ENCODE data around the gene PLEKHA6. TPM values are rescaled to one million over a fixed set of nuclear protein-coding genes. Genes with fewer than 3 reads are reported as not detected.

The PLEKHA6 gene
- total RNA-seq, 1 experiment from 2014 or later, result 2.1 TPM

DNA sequence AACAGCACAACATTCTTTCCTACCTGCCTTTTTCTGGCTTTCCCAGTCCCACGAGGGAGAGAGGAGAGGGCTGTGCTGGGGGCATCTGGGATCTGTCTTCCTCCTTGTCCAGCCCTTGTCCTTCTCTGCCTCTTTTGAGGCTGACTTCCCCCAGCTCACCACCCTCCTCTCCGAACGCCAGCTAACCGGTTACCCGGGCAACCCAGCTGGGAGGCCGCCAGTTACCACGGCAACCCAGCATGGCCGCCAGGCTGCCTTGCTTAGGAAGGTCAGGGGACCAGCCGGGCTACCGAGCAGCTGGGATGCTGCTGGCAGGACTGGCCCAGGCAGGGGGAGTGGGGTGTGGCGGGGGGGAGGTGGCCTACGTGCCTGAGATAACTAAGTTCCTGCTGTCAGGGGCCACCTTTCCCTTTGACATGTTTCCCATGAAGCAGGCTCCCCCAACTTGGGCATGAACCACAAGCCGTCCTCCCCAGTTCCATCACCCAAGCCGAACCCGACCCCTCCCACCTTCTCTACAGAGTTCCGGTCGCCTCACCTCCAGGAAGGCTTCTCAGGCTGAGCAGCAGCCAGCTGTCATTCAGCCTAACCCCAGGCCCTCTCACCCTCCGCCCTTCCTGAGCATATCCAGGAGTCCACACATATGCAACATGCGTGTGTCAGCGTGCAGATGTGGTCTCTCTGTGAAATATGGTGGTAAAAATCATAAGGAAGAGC is 8.7 kb downstream of the PLEKHA6 start:
- Histone ChIP-seq H3K23ac (ENCODE audit: insufficient read length, low read depth, low read length) (no peak overlapping the region), H2BK15ac (ENCODE audit: low read depth, low read length) (no peak overlapping the region), H4K20me1 (ENCODE audit: control insufficient read depth, insufficient read depth, insufficient read length) (peaks cover 5% of the 10 kb centered on the region), H3K9me3 (ENCODE audit: control insufficient read depth, low read depth, low read length) (no peaks in the 10 kb centered on the region), H3K27ac (ENCODE audit: insufficient read length, low read depth, low read length) (peak overlapping the region; percentile 33), H3K79me1 (ENCODE audit: insufficient read depth, low read depth, low read length, poor library complexity, severe bottlenecking) (no peaks in the 10 kb centered on the region), H2BK12ac (ENCODE audit: insufficient read length, low read depth, low read length) (no peak overlapping the region), H3T11ph (ENCODE audit: low read length) (no peak overlapping the region), H2AK5ac (ENCODE audit: insufficient read length, low read length) (no peak overlapping the region), H3K27me3 (ENCODE audit: insufficient read depth, low read length) (no peaks in the 10 kb centered on the region), H2BK5ac (ENCODE audit: insufficient read length, low read length) (no peak overlapping the region), H3K23me2 (ENCODE audit: insufficient read length, low read depth, low read length, poor library complexity, severe bottlenecking) (no peaks in the 10 kb centered on the region), H4K5ac (ENCODE audit: insufficient read length, low read depth, low read length) (no peak overlapping the region), H2AFZ (ENCODE audit: low read length) (no peak overlapping the region), H2BK20ac (ENCODE audit: low read depth, low read length, poor library complexity, severe bottlenecking) (no peak overlapping the region), H3K9ac (ENCODE audit: extremely low read depth, insufficient read length, low read length) (no peak overlapping the region), H3K14ac (ENCODE audit: insufficient read depth, low read length) (no peak overlapping the region), H3K56ac (ENCODE audit: insufficient read length, low read depth, low read length) (peak overlapping the region; percentile 87), H3K4ac (ENCODE audit: low read depth, low read length) (no peak overlapping the region), H3K79me2 (ENCODE audit: insufficient read depth, low read length) (no peaks in the 10 kb centered on the region), H3K18ac (ENCODE audit: insufficient read length, low read depth, low read length) (no peak overlapping the region), H4K91ac (ENCODE audit: insufficient read length, low read depth, low read length) (no peak overlapping the region), H2BK120ac (ENCODE audit: low read depth, low read length, poor library complexity, severe bottlenecking) (no peak overlapping the region), H3K4me2 (ENCODE audit: insufficient read depth, insufficient read length, low read length) (peak overlapping the region; percentile 24), H4K8ac (replicated peaks; ENCODE audit: insufficient read length, low read depth, low read length) (no peak overlapping the region), H3K4me1 (ENCODE audit: insufficient read depth, low read length) (0 out of 2 replicates have a peak, but pooled peaks cover 2% of the 10 kb centered on the region)
- DNase-seq, result peak; percentile 95
- no CpG with 5 or more reads among the region's 20 CpGs for WGBS (ENCODE audit: extremely low coverage, insufficient read length, low lambda C conversion rate)
- H3K27me3 Mint-ChIP-seq (ENCODE audit: low read depth), result no peaks in the 10 kb centered on the region; the same call in 1 of the 2 replicates
- H3K4me3 Mint-ChIP-seq, result peak overlapping the region; percentile 31 to 68; a peak in 4 of 5 replicates
- H3K27ac Mint-ChIP-seq, result peak overlapping the region in 2 of 3 experiments; percentile 66 to 82; a peak in 3 of 7 replicates
- H3K36me3 Mint-ChIP-seq (ENCODE audit: insufficient read depth in 1 of 3, low read depth in 3 of 3), result no peaks in the 10 kb centered on the region
- TF ChIP-seq CTCF (conservative IDR thresholded peaks at IDR 0.05), result no peak
- no peaks in the 10 kb centered on the region; a peak in 1 of 5 replicates for H3K9me3 Mint-ChIP-seq
- peaks cover 12 to 22% of the 10 kb centered on the region in 2 experiments for H3K4me1 Mint-ChIP-seq
